GM23338 (cell line): Measurements from ENCODE around the gene NDUFB2. TPM values are rescaled to one million over a fixed set of nuclear protein-coding genes. Genes with fewer than 3 reads are reported as not detected.

Source experiments
- ATAC-seq: fragments of 200-7000 bp; cut with Tn5 transposase; 3 replicates; pipeline ENCODE4 v1.9.1; 2020
- DNase-seq: peaks from one replicate; pipeline ENCODE4 v3.0.0-alpha.2; 2015; ENCODE audit warnings: low spot score
- H2AFZ ChIP-seq: fragments of 200-600 bp; sonication (generic); 2 replicates; pipeline ENCODE4 v1.8.0; 2016; ENCODE audit warnings: antibody characterized with exemption, mild to moderate bottlenecking, moderate library complexity
- H3F3A ChIP-seq: fragments of 200-600 bp; sonication (generic); replicated peaks from 2 replicates; pipeline ENCODE4 v1.8.0; 2017; ENCODE audit warnings: antibody characterized with exemption, mixed run types, low read depth
- H3K27ac ChIP-seq: fragments of 200-600 bp; sonication (generic); 2 replicates; pipeline ENCODE4 v1.6.1; 2016; ENCODE audit warnings: low read depth
- H3K27me3 ChIP-seq: fragments of 200-600 bp; sonication (generic); 2 replicates; pipeline ENCODE4 v1.8.0; 2016; ENCODE audit warnings: mild to moderate bottlenecking, mixed run types, moderate library complexity; ENCODE audit not compliant: insufficient read depth
- H3K36me3 ChIP-seq: fragments of 200-600 bp; sonication (generic); 2 replicates; pipeline ENCODE4 v1.8.0; 2016; ENCODE audit warnings: mild to moderate bottlenecking; ENCODE audit not compliant: insufficient read depth
- H3K4me1 ChIP-seq: fragments of 200-600 bp; sonication (generic); 2 replicates; pipeline ENCODE4 v1.8.0; 2016; ENCODE audit warnings: mild to moderate bottlenecking, moderate library complexity; ENCODE audit not compliant: insufficient read depth
- H3K4me2 ChIP-seq: fragments of 200-600 bp; sonication (generic); 2 replicates; pipeline ENCODE4 v1.7.1; 2017; ENCODE audit warnings: mixed run types
- H3K4me3 ChIP-seq: fragments of 200-600 bp; sonication (generic); 2 replicates; pipeline ENCODE4 v1.6.1; 2016; ENCODE audit warnings: mixed run types
- H3K79me2 ChIP-seq: fragments of 200-600 bp; sonication (generic); replicated peaks from 2 replicates; pipeline ENCODE4 v1.8.0; 2017; ENCODE audit warnings: mild to moderate bottlenecking; ENCODE audit not compliant: insufficient read depth
- H3K9me2 ChIP-seq: fragments of 200-600 bp; sonication (generic); 2 replicates; pipeline ENCODE4 v1.8.0; 2017; ENCODE audit not compliant: insufficient read depth
- H4K20me1 ChIP-seq: fragments of 200-600 bp; sonication (generic); replicated peaks from 2 replicates; pipeline ENCODE4 v1.8.0; 2017; ENCODE audit warnings: mild to moderate bottlenecking; ENCODE audit not compliant: insufficient read depth
- H3K27ac Mint-ChIP-seq: 2 replicates; pipeline ENCODE4 v1.8.0; 2020; ENCODE audit warnings: inconsistent platforms, mild to moderate bottlenecking, moderate library complexity, mixed read lengths
- H3K27me3 Mint-ChIP-seq: 3 replicates; pipeline ENCODE4 v1.8.0; 2022; ENCODE audit warnings: low read depth, mild to moderate bottlenecking, moderate library complexity, mixed read lengths, inconsistent platforms; ENCODE audit not compliant: insufficient read depth, poor library complexity
- H3K36me3 Mint-ChIP-seq: 3 replicates; pipeline ENCODE4 v1.8.0; 2021; ENCODE audit warnings: low read depth, mild to moderate bottlenecking, inconsistent platforms, moderate library complexity, mixed read lengths
- H3K4me1 Mint-ChIP-seq: 3 replicates; pipeline ENCODE4 v1.8.0; 2020; ENCODE audit warnings: mild to moderate bottlenecking, inconsistent platforms, mixed read lengths
- H3K4me3 Mint-ChIP-seq: 3 replicates; pipeline ENCODE4 v1.8.0; 2021; ENCODE audit warnings: moderate library complexity, mild to moderate bottlenecking, inconsistent platforms, mixed read lengths
- H3K9me3 Mint-ChIP-seq: 3 replicates; pipeline ENCODE4 v1.8.0; 2020; ENCODE audit warnings: moderate library complexity, mild to moderate bottlenecking, inconsistent platforms, mixed read lengths
- CREB1 ChIP-seq: fragments of 250-450 bp; sonication (Bioruptor Pico); IDR thresholded peaks from 2 replicates; pipeline ENCODE4 v1.5.0; 2020; ENCODE audit warnings: low read depth, mild to moderate bottlenecking, moderate library complexity
- CTCF ChIP-seq, 2 experiments: fragments of 200-600 bp in 1 of 2; sonication (generic) in 1 of 2; conservative IDR thresholded peaks; 2 replicates each; pipeline versions ENCODE4 v1.5.1 to v1.6.1; 2016 to 2017; ENCODE audit warnings: antibody characterized with exemption in 2 of 2, low read depth in 2 of 2, mild to moderate bottlenecking in 2 of 2, moderate library complexity in 1 of 2
- ETS1 ChIP-seq: IDR thresholded peaks from 2 replicates; pipeline ENCODE4 v1.6.1; 2016; ENCODE audit warnings: antibody characterized with exemption
- EZH2 ChIP-seq: fragments of 200-600 bp; sonication (generic); IDR thresholded peaks from one replicate; pipeline ENCODE4 v1.8.0; 2017; ENCODE audit warnings: antibody characterized with exemption, mild to moderate bottlenecking, low read depth; ENCODE audit not compliant: unreplicated experiment
- EZH2phosphoT487 ChIP-seq: fragments of 200-600 bp; sonication (generic); IDR thresholded peaks from one replicate; pipeline ENCODE4 v1.8.1; 2018; ENCODE audit warnings: antibody characterized with exemption; ENCODE audit not compliant: unreplicated experiment
- JUNB ChIP-seq: IDR thresholded peaks from one replicate; pipeline ENCODE4 v1.6.1; 2016; ENCODE audit warnings: antibody characterized with exemption; ENCODE audit not compliant: unreplicated experiment
- NANOG ChIP-seq: IDR thresholded peaks from 2 replicates; pipeline ENCODE4 v1.6.1; 2016; ENCODE audit warnings: antibody characterized with exemption, borderline replicate concordance
- POLR2AphosphoS5 ChIP-seq: IDR thresholded peaks from 2 replicates; pipeline ENCODE4 v1.6.1; 2016; ENCODE audit warnings: antibody characterized with exemption, low read depth
- REST ChIP-seq: IDR thresholded peaks from one replicate; pipeline ENCODE4 v1.6.1; 2018; ENCODE audit warnings: antibody characterized with exemption; ENCODE audit not compliant: unreplicated experiment
- STAT1 ChIP-seq: IDR thresholded peaks from one replicate; pipeline ENCODE4 v1.6.1; 2016; ENCODE audit warnings: antibody characterized with exemption; ENCODE audit not compliant: unreplicated experiment
- ZNF114 ChIP-seq: fragments of 250-450 bp; sonication (Bioruptor Pico); IDR thresholded peaks from 2 replicates; pipeline ENCODE4 v1.5.0; 2020; ENCODE audit warnings: mild to moderate bottlenecking, moderate library complexity
- ZNF331 ChIP-seq: fragments of 250-450 bp; sonication (Bioruptor Pico); IDR thresholded peaks from 2 replicates; pipeline ENCODE4 v1.5.0; 2020; ENCODE audit warnings: low read depth, mild to moderate bottlenecking, moderate library complexity
- ZNF462 ChIP-seq: fragments of 250-450 bp; sonication (Bioruptor Pico); IDR thresholded peaks from 2 replicates; pipeline ENCODE4 v1.5.0; 2020; ENCODE audit warnings: mild to moderate bottlenecking, moderate library complexity
- polyA plus RNA-seq: library from polyadenylated mRNA; unstranded; fragments of >200 nt; fragmentation: Nextera tagmentation; extraction: Ambion mirVana; gene quantifications from 2 replicates; pipeline ENCODE4 v1.2.1, GENCODE V29; 2016
- total RNA-seq: library from RNA; depleted of rRNA; stranded (reverse); fragments of >200 nt; shearing (Covaris generic); gene quantifications from 2 replicates; pipeline ENCODE4 v1.2.3, GENCODE V29; 2014

NDUFB2 gene
- total and polyA plus RNA-seq, 2 experiments from 2014 or later = 306 to 382 TPM

GRCh38 chr7:140674356-140674800 lies 22.1 kb upstream of the NDUFB2 start:
- peaks cover 6% of the 10 kb centered on the region; the same call in 1 of the 2 replicates for H4K20me1 ChIP-seq
- no peak for DNase-seq
- peaks cover 24% of the 10 kb centered on the region for H3K27me3 Mint-ChIP-seq

More at GRCh38 chr7:140674356-140674800, 22.1 kb upstream of the NDUFB2 start:
- TF ChIP-seq JUNB = no peak
- TF ChIP-seq CREB1 (CRISPR knock-in tag) = no peak
- no peak for TF ChIP-seq ETS1
- TF ChIP-seq POLR2AphosphoS5 = no peak
- no peak for TF ChIP-seq REST
- TF ChIP-seq EZH2phosphoT487 = no peak
- TF ChIP-seq ZNF331 (CRISPR knock-in tag) = no peak
- no peak for TF ChIP-seq CTCF (conservative IDR thresholded peaks at IDR 0.05; ENCODE audit: low read depth in 2 of 2)
- no peak for TF ChIP-seq NANOG
- no peak for TF ChIP-seq ZNF114 (CRISPR knock-in tag)
- TF ChIP-seq STAT1 = no peak
- no peak for TF ChIP-seq ZNF462 (CRISPR knock-in tag)
- TF ChIP-seq EZH2 = no peak
- Histone ChIP-seq H3K9me2 (no peaks in the 10 kb centered on the region), H3F3A (0 out of 2 replicates have a peak, but pooled peaks cover 3% of the 10 kb centered on the region), H3K4me2 (peak overlapping the region; percentile 93; the same call in 1 of the 2 replicates), H3K27me3 (0 out of 2 replicates have a peak, but pooled peaks cover 5% of the 10 kb centered on the region), H3K27ac (no peak overlapping the region), H3K4me3 (peak overlapping the region; percentile 72), H3K4me1 (peaks cover 25% of the 10 kb centered on the region), H2AFZ (no peak overlapping the region), H3K79me2 (no peaks in the 10 kb centered on the region), H3K36me3 (no peaks in the 10 kb centered on the region)
- H3K4me3 Mint-ChIP-seq = peak overlapping the region; percentile 75
- peaks cover 17% of the 10 kb centered on the region for H3K4me1 Mint-ChIP-seq
- H3K27ac Mint-ChIP-seq = no peak overlapping the region
- no peaks in the 10 kb centered on the region; the same call in 2 of the 3 replicates for H3K36me3 Mint-ChIP-seq
- ATAC-seq = no peak
- H3K9me3 Mint-ChIP-seq = no peaks in the 10 kb centered on the region; the same call in 2 of the 3 replicates
